Transverse colon (tissue), 4 donors: ENCODE data around the gene OXSR1. TPM values are rescaled to one million over a fixed set of nuclear protein-coding genes. Genes with fewer than 3 reads are reported as not detected.

Source experiments
- DNase-seq: peaks from one replicate; pipeline ENCODE4 v3.0.0-alpha.2; 2019
- H3K27ac ChIP-seq, 4 donors: fragments of 200-600 bp; sonication (generic); 2 replicates each; pipeline ENCODE4 v1.5.1; 2016 to 2018; ENCODE audit warnings: inconsistent platforms in 4 of 4
- H3K27me3 ChIP-seq: fragments of 200-600 bp; sonication (generic); 2 replicates; pipeline ENCODE4 v1.5.1; 2017; ENCODE audit warnings: inconsistent platforms
- H3K36me3 ChIP-seq, 4 donors: fragments of 200-600 bp; sonication (generic); 2 replicates each; pipeline ENCODE4 v1.5.1; 2017 to 2019; ENCODE audit warnings: inconsistent platforms in 4 of 4
- H3K4me1 ChIP-seq, 4 donors: fragments of 200-600 bp; sonication (generic); 2 replicates each; pipeline ENCODE4 v1.5.1; 2017 to 2020; ENCODE audit warnings: inconsistent platforms in 4 of 4
- H3K4me3 ChIP-seq, 4 donors: fragments of 200-600 bp; sonication (generic); 1 replicate in 1 of 4; 2 replicates in 3 of 4; pipeline versions ENCODE4 v1.5.1 to v1.6.1; 2017 to 2019; ENCODE audit warnings: inconsistent platforms in 4 of 4
- H3K9me3 ChIP-seq, 2 donors: fragments of 200-600 bp; sonication (generic); 2 replicates each; pipeline ENCODE4 v1.5.1; 2017 to 2019; ENCODE audit warnings: inconsistent platforms in 2 of 2
- CTCF ChIP-seq, 5 experiments: fragments of 200-600 bp in 3 of 5; fragments of 450-650 bp in 2 of 5; sonication (generic) in 3 of 5; IDR thresholded peaks; 1 replicate in 2 of 5; 2 replicates in 3 of 5; pipeline ENCODE4 v1.5.1; 2016 to 2017; ENCODE audit warnings: antibody characterized with exemption in 5 of 5, inconsistent platforms in 3 of 5, mild to moderate bottlenecking in 2 of 5, moderate library complexity in 1 of 5
- EP300 ChIP-seq: sonication (generic); formaldehyde crosslinking; IDR thresholded peaks from one replicate; pipeline ENCODE4 v1.6.1; 2017; ENCODE audit warnings: antibody characterized with exemption, low read depth
- POLR2A ChIP-seq: fragments of 450-650 bp; IDR thresholded peaks from one replicate; pipeline ENCODE4 v1.6.1; 2016; ENCODE audit warnings: antibody characterized with exemption, mild to moderate bottlenecking, moderate library complexity
- POLR2AphosphoS5 ChIP-seq, 3 donors: sonication (generic); formaldehyde crosslinking; IDR thresholded peaks; one replicate each; pipeline ENCODE4 v1.6.1; 2016; ENCODE audit warnings: antibody characterized with exemption in 3 of 3
- WGBS, 2 donors: methylation state at CpG; one replicate each; pipeline ENCODE4 v1.1.5; 2018; ENCODE audit warnings: low coverage in 1 of 2; 5-methylcytosine and 5-hydroxymethylcytosine counted together
- in situ Hi-C, 4 donors: fragments of 200-750 bp; cut with MboI; loops; one replicate each; pipeline versions ENCODE4 v1.15.0 to v1.15.1; 2017; ENCODE audit warnings: low sequenced_read_pairs in 3 of 4, low pct_ligation_motif_present in 1 of 4, low pct_unique_long_range_greater_than_20kb in 1 of 4
- intact Hi-C: fragments of 100-400 bp; cut with DNase I; formaldehyde crosslinking; loops from one replicate; pipeline ENCODE4 v1.15.1; 2023; ENCODE audit warnings: low total_unique reads
- total RNA-seq, 4 donors: library from RNA; depleted of rRNA; stranded (reverse); fragments of >200 nt; gene quantifications; one replicate each; pipeline ENCODE4 v1.1.0, GENCODE V29; 2016

OXSR1 gene
- total RNA-seq, 4 donors from 2014 or later, result 35.9 to 47.9 (median 43.5) TPM

- TF ChIP-seq EP300 (no peak), CTCF (IDR thresholded peaks at IDR 0.05) (no peak), POLR2A (no peak), POLR2AphosphoS5 (IDR thresholded peaks at IDR 0.05) (no peak)
- in situ Hi-C loops, result no loop called here
- Histone ChIP-seq H3K4me3 (no peak overlapping the region), H3K4me1 (no peaks in the 10 kb centered on the region), H3K27me3 (no peaks in the 10 kb centered on the region), H3K36me3 (no peaks in the 10 kb centered on the region), H3K27ac (no peak overlapping the region), H3K9me3 (no peaks in the 10 kb centered on the region)
- 71 to 79% methylated on average over 4 to 5 of the region's 5 CpGs for WGBS, 2 donors
- intact Hi-C loops, result no loop called here
- DNase-seq, result no peak
Measured at GRCh38 chr3:38268087-38268486, 102.8 kb downstream of the OXSR1 start.

- 36 to 42% methylated on average over 1 of the region's 1 CpG for WGBS, 2 donors
- in situ Hi-C loops (no loop called here), intact Hi-C loops (no loop called here)
- DNase-seq, result no peak
- H3K4me3 ChIP-seq, result no peak overlapping the region
- no peaks in the 10 kb centered on the region for H3K36me3 ChIP-seq
- H3K4me1 ChIP-seq, result no peaks in the 10 kb centered on the region
- no peaks in the 10 kb centered on the region for H3K9me3 ChIP-seq
- H3K27me3 ChIP-seq, result no peaks in the 10 kb centered on the region
- TF ChIP-seq EP300 (no peak), CTCF (IDR thresholded peaks at IDR 0.05) (no peak), POLR2A (no peak), POLR2AphosphoS5 (IDR thresholded peaks at IDR 0.05) (no peak)
- H3K27ac ChIP-seq, result no peak overlapping the region
Measured at GRCh38 chr3:38268522-38268921, 103.2 kb downstream of the OXSR1 start.

- no peaks in the 10 kb centered on the region for H3K4me1 ChIP-seq
- no peak overlapping the region for H3K27ac ChIP-seq
- H3K4me3 ChIP-seq, result no peak overlapping the region
- H3K27me3 ChIP-seq, result no peaks in the 10 kb centered on the region
- 92% methylated on average over 3 of the region's 3 CpGs; no CpG with 5 or more reads in 1 of the 2 donors for WGBS, 2 donors
- in situ Hi-C loops (no loop called here), intact Hi-C loops (no loop called here)
- no peak for DNase-seq
- TF ChIP-seq POLR2A (no peak), EP300 (no peak), POLR2AphosphoS5 (IDR thresholded peaks at IDR 0.05) (no peak), CTCF (IDR thresholded peaks at IDR 0.05) (no peak)
- H3K9me3 ChIP-seq, result no peaks in the 10 kb centered on the region
- no peaks in the 10 kb centered on the region for H3K36me3 ChIP-seq
Measured at GRCh38 chr3:38270606-38271005, 105.3 kb downstream of the OXSR1 start.

GRCh38 chr3:38271553-38271952 is 106.2 kb downstream of the OXSR1 start:
- no peaks in the 10 kb centered on the region for H3K27me3 ChIP-seq
- H3K4me3 ChIP-seq, result no peak overlapping the region
- H3K4me1 ChIP-seq, result no peaks in the 10 kb centered on the region
- intact Hi-C loops, result no loop called here
- no peak for TF ChIP-seq EP300
- TF ChIP-seq CTCF (IDR thresholded peaks at IDR 0.05), result no peak
- no peak for TF ChIP-seq POLR2AphosphoS5 (IDR thresholded peaks at IDR 0.05)
- no peak for TF ChIP-seq POLR2A
- H3K9me3 ChIP-seq, result no peaks in the 10 kb centered on the region
- in situ Hi-C loops, result no loop called here
- H3K36me3 ChIP-seq, result no peaks in the 10 kb centered on the region
- WGBS, 2 donors, result 90 to 96% methylated on average over 5 of the region's 5 CpGs
- DNase-seq, result no peak
- no peak overlapping the region for H3K27ac ChIP-seq
